Spleen (tissue), 11 donors: ENCODE results near the gene TMEM255B. TPM values are rescaled to one million over a fixed set of nuclear protein-coding genes. Genes with fewer than 3 reads are reported as not detected.

ENCODE experiments used
- DNase-seq: peaks from one replicate; pipeline ENCODE4 v3.0.0-alpha.2; 2020
- H3K27ac ChIP-seq, 8 donors: fragments of 200-600 bp; sonication (generic) in 7 of 8; 1 replicate in 4 of 8; 2 replicates in 4 of 8; pipeline versions ENCODE4 v1.5.0 to v1.8.0; 2016 to 2021; ENCODE audit warnings: inconsistent platforms in 4 of 8, mild to moderate bottlenecking in 4 of 8, moderate library complexity in 1 of 8
- H3K27me3 ChIP-seq, 7 donors: fragments of 200-600 bp; sonication (generic) in 6 of 7; replicated peaks in 1 of 7; 1 replicate in 4 of 7; 2 replicates in 3 of 7; pipeline versions ENCODE4 v1.5.0 to v1.8.0; 2016 to 2021; ENCODE audit warnings: inconsistent platforms in 3 of 7, mild to moderate bottlenecking in 1 of 7
- H3K36me3 ChIP-seq, 6 donors: fragments of 200-600 bp; sonication (generic) in 5 of 6; 1 replicate in 4 of 6; 2 replicates in 2 of 6; pipeline versions ENCODE4 v1.5.0 to v1.8.0; 2016 to 2021; ENCODE audit warnings: inconsistent platforms in 2 of 6
- H3K4me1 ChIP-seq, 6 donors: fragments of 200-600 bp; sonication (generic) in 5 of 6; 1 replicate in 3 of 6; 2 replicates in 3 of 6; pipeline versions ENCODE4 v1.5.0 to v1.8.0; 2016 to 2021; ENCODE audit warnings: inconsistent platforms in 3 of 6
- H3K4me3 ChIP-seq, 8 donors: fragments of 200-600 bp; sonication (generic) in 7 of 8; 1 replicate in 4 of 8; 2 replicates in 4 of 8; pipeline versions ENCODE4 v1.5.0 to v1.8.0; 2016 to 2021; ENCODE audit warnings: inconsistent platforms in 4 of 8, mild to moderate bottlenecking in 4 of 8, moderate library complexity in 2 of 8
- H3K9me3 ChIP-seq, 8 donors: fragments of 200-600 bp; sonication (generic) in 7 of 8; 1 replicate in 4 of 8; 2 replicates in 4 of 8; pipeline versions ENCODE4 v1.5.0 to v1.8.0; 2016 to 2021; ENCODE audit warnings: inconsistent platforms in 4 of 8
- CTCF ChIP-seq, 11 experiments: fragments of 200-600 bp in 7 of 11; fragments of 450-650 bp in 4 of 11; sonication (generic) in 4 of 11; IDR thresholded peaks in 8 of 11; conservative IDR thresholded peaks in 3 of 11; 1 replicate in 7 of 11; 2 replicates in 4 of 11; pipeline versions ENCODE4 v1.4.0 to v1.8.0; 2016 to 2021; ENCODE audit warnings: antibody characterized with exemption in 11 of 11, inconsistent platforms in 4 of 11, mild to moderate bottlenecking in 1 of 11
- POLR2A ChIP-seq, 3 donors: fragments of 450-650 bp; IDR thresholded peaks; one replicate each; pipeline ENCODE4 v1.5.1; 2017; ENCODE audit warnings: antibody characterized with exemption in 3 of 3, mild to moderate bottlenecking in 1 of 3
- POLR2AphosphoS5 ChIP-seq, 3 donors: sonication (generic); formaldehyde crosslinking; IDR thresholded peaks; one replicate each; pipeline ENCODE4 v1.5.1; 2017; ENCODE audit warnings: antibody characterized with exemption in 3 of 3
- WGBS, 5 donors: extraction: QIAGEN DNeasy Blood & Tissue Kit in 3 of 5; methylation state at CpG; one replicate each; pipeline versions ENCODE4 v1.1.5 to v1.1.7; 2013 to 2018; 5-methylcytosine and 5-hydroxymethylcytosine counted together
- intact Hi-C: fragments of 100-400 bp; cut with DNase I; formaldehyde crosslinking; loops from one replicate; pipeline ENCODE4 v1.15.0; 2023; ENCODE audit warnings: low total_unique reads
- polyA plus RNA-seq, 3 donors: library from polyadenylated mRNA; stranded (reverse); fragments of 200-250 nt; gene quantifications; one replicate each; pipeline ENCODE4 v1.2.1, GENCODE V29; 2013
- total RNA-seq, 7 donors: library from RNA; depleted of rRNA in 3 of 7; stranded (reverse); fragments of >200 nt in 3 of 7; fragmentation: NEBNext Ultra II Directional in 4 of 7; extraction: Animal tissue kit (Norgen Biotek cat#: 25700) in 4 of 7; gene quantifications; one replicate each; pipeline versions ENCODE4 v1.1.0 to v1.2.1, GENCODE V29; 2016 to 2021
- donor health status: healthy with polysubstance abuse.
- donor health status: DM: no; HTN: no; CAD: no; lungs with moderate emphysema.
- donor health status: DM: no; HTN: no; CAD: no.
- donor health status: Bipolar disorder and iron deficiency.
- donor health status: healthy.
- donor health status: DM: no; HTN: no; CAD: no.
- donor health status: DM: yes; HTN: yes; CAD: no.

TMEM255B gene
- total and polyA plus RNA-seq, 10 donors, result 5.7 to 26.9 (median 12.3) TPM

- H3K9me3 ChIP-seq, result no peaks in the 10 kb centered on the region
- intact Hi-C loops, result no loop called here
- TF ChIP-seq POLR2AphosphoS5 (IDR thresholded peaks at IDR 0.05) (no peak), CTCF (IDR thresholded peaks at IDR 0.05 in 8 of 11, conservative IDR thresholded peaks at IDR 0.05 in 3 of 11) (no peak), POLR2A (IDR thresholded peaks at IDR 0.05) (no peak)
- H3K36me3 ChIP-seq, result peaks cover 0 to 45% (median 8%) of the 10 kb centered on the region in 6 donors
- H3K27me3 ChIP-seq, result no peaks in the 10 kb centered on the region
- no peak for DNase-seq
- peaks cover 9 to 26% (median 15%) of the 10 kb centered on the region in 6 donors for H3K4me1 ChIP-seq
- no peak overlapping the region for H3K27ac ChIP-seq
- WGBS, 5 donors, result 80 to 89% (median 87%) methylated on average over 34 to 37 of the region's 37 CpGs
- H3K4me3 ChIP-seq, result no peak overlapping the region
Measured at GRCh38 chr13:113835461-113836270, 76.6 kb downstream of the TMEM255B start.

DNA sequence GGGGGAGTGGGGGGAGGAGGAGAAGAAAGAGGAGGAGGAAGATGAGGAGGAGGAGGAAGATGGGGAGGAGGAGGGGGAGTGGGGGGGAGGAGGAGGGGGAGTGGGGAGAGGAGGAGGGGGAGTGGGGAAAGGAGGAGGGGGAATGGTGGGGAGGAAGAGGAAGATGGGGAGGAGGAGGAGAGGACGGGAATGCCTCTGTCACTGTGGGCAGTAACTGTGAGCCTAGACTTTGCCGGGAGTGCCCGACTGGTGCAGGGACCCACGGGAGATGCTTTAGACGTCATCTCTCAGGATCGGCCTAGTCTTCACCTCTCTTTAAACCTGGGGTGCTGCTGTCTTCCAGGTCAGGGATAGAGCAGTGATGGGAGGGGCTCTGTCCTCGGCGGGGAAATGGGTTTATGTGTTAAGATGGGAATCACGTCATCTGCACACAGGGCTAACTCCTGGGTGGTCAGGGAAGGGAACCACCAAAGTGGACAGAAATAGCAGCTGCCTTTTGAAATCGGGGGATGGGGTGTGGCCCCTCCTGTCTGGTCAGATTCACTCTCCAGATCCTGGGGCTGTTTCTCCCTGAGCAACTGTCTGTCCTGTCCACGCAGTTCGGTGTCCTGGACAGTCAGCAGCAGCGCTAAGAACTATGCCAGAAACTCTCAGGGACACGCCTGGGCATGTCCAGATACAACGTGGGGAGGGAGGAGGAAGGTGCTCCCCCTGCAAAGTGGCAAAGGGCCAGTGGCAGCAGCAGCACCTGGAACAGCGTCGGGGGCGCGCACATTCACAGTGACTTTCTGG, 77.9 kb downstream of the TMEM255B start:
- no peak overlapping the region for H3K4me3 ChIP-seq
- H3K9me3 ChIP-seq, result no peaks in the 10 kb centered on the region
- peaks cover 0 to 37% (median 8%) of the 10 kb centered on the region in 6 donors for H3K36me3 ChIP-seq
- intact Hi-C loops, result no loop called here
- no peak for DNase-seq
- peak overlapping the region in 5 of 8 donors; percentile 0 to 58 (median 51) for H3K27ac ChIP-seq
- H3K27me3 ChIP-seq, result no peaks in the 10 kb centered on the region
- peaks cover 9 to 32% (median 17%) of the 10 kb centered on the region in 6 donors for H3K4me1 ChIP-seq
- no peak for TF ChIP-seq POLR2A (IDR thresholded peaks at IDR 0.05)
- no peak for TF ChIP-seq CTCF (IDR thresholded peaks at IDR 0.05 in 8 of 11, conservative IDR thresholded peaks at IDR 0.05 in 3 of 11)
- no peak for TF ChIP-seq POLR2AphosphoS5 (IDR thresholded peaks at IDR 0.05)
- 55 to 68% (median 61%) methylated on average over 19 of the region's 19 CpGs for WGBS, 5 donors

- Histone ChIP-seq H3K36me3 (peaks cover 0 to 29% (median 5%) of the 10 kb centered on the region in 6 donors), H3K9me3 (no peaks in the 10 kb centered on the region), H3K27ac (peak overlapping the region in 5 of 8 donors; percentile 0 to 58 (median 51)), H3K4me1 (peaks cover 9 to 32% (median 17%) of the 10 kb centered on the region in 6 donors), H3K4me3 (no peak overlapping the region), H3K27me3 (no peaks in the 10 kb centered on the region)
- DNase-seq, result no peak
- WGBS, 5 donors, result 68 to 80% (median 75%) methylated on average over 11 to 16 of the region's 16 CpGs
- TF ChIP-seq POLR2A (IDR thresholded peaks at IDR 0.05) (no peak), CTCF (IDR thresholded peaks at IDR 0.05 in 8 of 11, conservative IDR thresholded peaks at IDR 0.05 in 3 of 11) (no peak), POLR2AphosphoS5 (IDR thresholded peaks at IDR 0.05) (peak; percentile 22 to 72 (median 49))
- intact Hi-C loops, result no loop called here
Measured at GRCh38 chr13:113837560-113838355, 78.7 kb downstream of the TMEM255B start.
